Right ventricle myocardium inferior (tissue), 1 donor: ENCODE results near the gene ESR2. TPM values are rescaled to one million over a fixed set of nuclear protein-coding genes. Genes with fewer than 3 reads are reported as not detected.
A peak's percentile ranks its signal among the peaks of the same experiment; 100 is the strongest.

ENCODE experiments used
- ATAC-seq: fragments of 200-7000 bp; cut with Tn5 transposase; one replicate; pipeline ENCODE4 v1.9.1; 2020; ENCODE audit warnings: mild to moderate bottlenecking, moderate library complexity
- DNase-seq: peaks from one replicate; pipeline ENCODE4 v3.0.0; 2021; ENCODE audit errors: missing footprints
- intact Hi-C: fragments of 100-400 bp; cut with DNase I; formaldehyde crosslinking; loops from one replicate; pipeline ENCODE4 v1.11.0; 2022
- total RNA-seq: library from RNA; stranded (reverse); fragmentation: NEBNext Ultra II Directional; extraction: Animal tissue kit (Norgen Biotek cat#: 25700); gene quantifications from one replicate; pipeline ENCODE4 v1.2.1, GENCODE V29; 2021
- donor health status: DM: no; HTN: yes; CAD: no; lungs with severe emphysema.

ESR2 gene
- total RNA-seq, 1 donor from 2014 or later: 0.78 TPM

DNA sequence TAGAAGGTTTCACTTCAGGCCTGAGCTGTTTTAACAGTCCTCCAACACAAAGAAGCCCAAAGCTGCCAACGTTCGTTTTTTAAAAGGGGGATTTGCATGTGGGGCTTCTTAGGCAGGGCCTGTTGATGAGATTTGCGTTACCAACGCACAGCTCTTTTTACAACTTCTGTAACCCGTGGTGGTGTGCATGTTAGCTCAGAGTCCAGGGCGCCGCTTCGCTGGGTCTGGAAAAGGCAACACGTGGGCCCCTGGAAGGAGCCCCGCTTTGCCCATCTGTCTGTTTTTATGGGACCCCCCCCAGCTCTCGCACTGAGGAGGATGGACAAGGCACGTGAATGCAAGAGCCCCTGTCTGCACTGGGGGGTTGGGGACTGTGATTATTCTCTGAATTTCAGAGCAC is 84.0 kb downstream of the ESR2 start:
- ATAC-seq: no peak
- intact Hi-C loops: no loop called here
- no peak for DNase-seq

GRCh38 chr14:64209444-64210131 is 84.6 kb downstream of the ESR2 start:
- ATAC-seq (peak; percentile 79), DNase-seq (peak; percentile 79)
- intact Hi-C loops: no loop called here

DNA sequence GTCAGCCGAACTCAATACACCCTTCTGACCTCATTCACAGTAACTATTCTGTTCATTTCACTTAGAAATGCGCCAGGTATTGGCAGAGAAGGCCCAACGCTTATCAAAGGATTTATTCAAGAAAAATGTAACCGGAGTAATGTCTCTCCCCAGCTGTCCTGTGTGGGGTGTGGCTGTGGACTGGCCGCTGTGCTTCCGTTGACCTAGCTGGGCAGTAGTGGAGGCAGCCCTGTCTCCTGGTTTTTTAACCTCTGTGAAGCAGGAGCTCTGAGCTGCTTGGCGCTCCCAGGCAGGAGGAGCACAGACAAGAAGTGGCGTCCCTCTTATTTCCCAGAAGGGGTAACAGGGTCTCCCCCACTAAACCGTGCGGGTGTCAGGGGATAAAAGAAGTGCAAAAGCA is 85.2 kb downstream of the ESR2 start:
- intact Hi-C loops: no loop called here
- DNase-seq (no peak), ATAC-seq (peak; percentile 36)

DNA sequence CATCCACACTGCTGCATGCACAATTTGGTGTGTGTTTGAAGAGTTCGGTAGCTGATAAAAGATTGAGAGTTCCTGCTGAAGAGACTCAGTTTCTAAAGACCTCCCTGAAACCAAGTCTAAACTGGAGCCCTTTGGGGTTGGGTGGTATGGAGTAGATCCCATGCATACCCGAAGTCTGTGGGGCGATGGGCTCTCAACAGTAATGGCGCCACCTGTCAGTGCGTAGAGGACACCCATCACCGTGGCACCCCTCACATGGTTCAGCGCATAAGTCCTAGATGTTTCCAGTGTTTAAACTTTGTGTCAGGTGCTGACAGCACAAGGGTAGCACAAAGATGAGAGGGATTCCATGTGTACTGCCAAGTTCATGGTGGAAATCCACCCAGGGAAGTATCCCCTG is 85.9 kb downstream of the ESR2 start:
- ATAC-seq (no peak), DNase-seq (no peak)
- intact Hi-C loops: no loop called here

GRCh38 chr14:64203366-64204006 is 90.7 kb downstream of the ESR2 start:
- DNase-seq (no peak), ATAC-seq (no peak)
- intact Hi-C loops: no loop called here

DNA sequence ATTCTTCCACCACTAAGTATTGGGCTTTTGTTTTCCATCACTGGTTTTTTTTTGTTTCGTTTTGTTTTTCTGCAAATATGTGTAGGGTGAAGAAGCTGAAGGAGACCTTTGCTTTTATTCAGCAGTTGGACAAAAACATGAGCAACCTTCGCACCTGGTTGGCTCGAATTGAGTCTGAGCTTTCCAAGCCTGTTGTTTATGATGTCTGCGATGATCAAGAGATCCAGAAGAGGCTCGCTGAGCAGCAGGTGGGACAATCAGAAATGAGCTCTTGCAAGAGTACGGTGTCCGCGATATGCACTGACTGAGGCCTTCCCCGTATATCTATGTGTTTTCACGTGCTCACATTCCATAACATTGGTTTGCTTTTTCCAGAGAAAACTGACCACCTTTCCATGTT is 91.5 kb downstream of the ESR2 start:
- no peak for DNase-seq
- ATAC-seq: no peak
- intact Hi-C loops: no loop called here

- intact Hi-C loops: no loop called here
- ATAC-seq (no peak), DNase-seq (no peak)
Measured at GRCh38 chr14:64201921-64202545, 92.1 kb downstream of the ESR2 start.

DNA sequence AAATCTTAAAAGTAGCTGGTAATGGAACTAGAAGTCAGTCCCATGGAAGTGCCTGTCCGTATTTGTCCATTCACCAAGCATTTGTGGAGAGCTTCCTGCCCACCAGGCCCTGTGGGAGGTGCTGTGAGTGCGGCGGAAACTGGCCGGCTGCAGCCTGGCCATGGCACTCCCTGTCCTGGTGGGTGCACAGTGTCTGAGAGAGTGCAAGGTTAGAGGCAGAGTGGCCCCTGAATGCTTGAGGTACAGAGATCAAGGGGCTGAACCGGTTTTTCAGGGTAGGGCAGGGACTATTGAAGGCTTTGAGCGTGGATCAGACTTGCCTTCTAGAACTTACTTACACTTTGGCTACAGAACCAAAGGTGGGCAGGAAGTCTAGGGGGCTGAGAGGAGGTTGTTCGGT is 92.9 kb downstream of the ESR2 start:
- ATAC-seq (no peak), DNase-seq (no peak)
- intact Hi-C loops: no loop called here

DNA sequence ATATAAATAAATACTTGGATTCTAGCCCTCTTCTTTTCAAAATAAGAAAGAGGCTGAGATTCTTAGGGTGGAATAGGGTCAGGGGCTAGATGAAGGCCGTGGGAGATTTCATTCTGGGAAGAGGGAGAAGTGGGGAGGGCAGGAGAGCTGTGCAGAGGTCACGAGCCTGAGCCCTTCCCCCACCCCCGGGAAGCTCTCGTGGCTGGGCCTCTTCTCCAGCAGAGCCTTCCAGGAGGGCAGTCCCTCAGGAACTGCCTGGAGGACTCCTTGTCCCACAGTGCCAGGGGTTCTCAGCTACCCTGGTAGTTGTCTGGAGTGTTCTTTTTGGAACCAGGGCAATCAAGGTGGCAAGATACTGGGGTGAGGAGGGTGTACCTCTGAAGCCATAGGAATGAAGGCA is 94.0 kb downstream of the ESR2 start:
- ATAC-seq: peak; percentile 74
- intact Hi-C loops: no loop called here
- DNase-seq: no peak

DNA sequence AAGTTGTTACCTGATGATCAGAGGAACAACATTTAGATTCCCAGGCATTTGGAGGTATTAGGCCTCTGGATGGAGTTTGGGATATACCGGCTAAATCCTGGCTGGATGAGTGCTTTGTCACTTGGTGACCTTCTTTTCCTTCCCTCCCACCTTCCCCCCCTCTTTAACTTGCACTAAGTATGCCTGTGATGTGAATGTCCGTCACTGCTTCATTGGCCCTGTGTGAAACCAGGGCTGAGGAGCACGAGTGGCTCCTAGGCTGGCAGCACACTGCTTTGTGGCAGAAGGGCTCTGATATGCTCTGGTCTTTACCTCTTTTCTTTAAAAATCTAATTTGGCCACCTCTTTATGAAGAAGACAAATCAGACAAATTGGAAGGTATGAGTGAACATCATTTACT is 95.7 kb downstream of the ESR2 start:
- ATAC-seq (no peak), DNase-seq (no peak)
- intact Hi-C loops: no loop called here

DNA sequence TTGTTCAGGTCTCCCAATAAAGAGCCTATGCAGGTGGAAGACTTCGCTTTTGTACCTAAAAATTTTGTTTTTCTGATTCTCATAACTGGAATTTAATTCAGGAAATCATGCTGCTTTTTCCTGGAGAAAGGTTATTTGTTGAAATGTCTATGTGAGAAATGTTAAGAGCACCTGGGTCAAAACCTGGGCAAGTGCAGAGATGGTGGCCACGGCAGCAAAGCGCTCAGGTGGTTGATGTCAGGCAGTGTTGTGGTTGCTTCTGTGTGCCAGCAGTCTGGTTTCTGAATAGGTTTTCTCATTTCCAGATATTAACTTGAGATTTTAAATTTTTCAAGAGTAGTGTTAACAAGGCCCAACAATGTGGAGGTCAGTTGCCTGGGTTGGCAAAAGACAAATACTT is 96.2 kb downstream of the ESR2 start:
- ATAC-seq: no peak
- intact Hi-C loops: loop anchor here (1.0 kb wide), 1 partner anchor 22 kb away; no protein-coding TSS in a partner anchor
- DNase-seq: no peak

GRCh38 chr14:64196814-64197411 is 97.3 kb downstream of the ESR2 start:
- no peak for DNase-seq
- ATAC-seq: peak; percentile 77
- intact Hi-C loops: loop anchor here (1.0 kb wide), 1 partner anchor 23 kb away; no protein-coding TSS in a partner anchor

DNA sequence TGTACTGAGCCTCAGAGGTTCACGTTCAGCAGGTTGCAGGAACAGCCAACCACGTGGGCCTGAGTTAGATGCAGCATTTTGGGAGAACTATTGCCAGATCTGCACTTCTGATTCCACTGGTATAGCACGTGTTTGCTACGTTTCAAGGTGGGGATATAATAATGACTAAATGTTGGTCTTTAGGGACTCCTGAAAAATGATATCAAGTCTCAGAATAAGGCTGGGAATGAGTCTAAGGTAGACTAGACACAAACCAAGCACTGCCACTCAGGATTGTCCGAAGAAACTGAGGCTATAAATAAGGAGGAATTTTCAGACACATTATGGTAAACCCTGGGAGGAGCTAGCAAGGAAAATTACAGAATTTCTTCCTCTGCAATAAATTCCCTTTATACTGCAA is 98.1 kb downstream of the ESR2 start:
- DNase-seq (no peak), ATAC-seq (no peak)
- intact Hi-C loops: no loop called here

- ATAC-seq: no peak
- no peak for DNase-seq
- intact Hi-C loops: no loop called here
Measured at GRCh38 chr14:64195199-64195598, 99.0 kb downstream of the ESR2 start.

DNA sequence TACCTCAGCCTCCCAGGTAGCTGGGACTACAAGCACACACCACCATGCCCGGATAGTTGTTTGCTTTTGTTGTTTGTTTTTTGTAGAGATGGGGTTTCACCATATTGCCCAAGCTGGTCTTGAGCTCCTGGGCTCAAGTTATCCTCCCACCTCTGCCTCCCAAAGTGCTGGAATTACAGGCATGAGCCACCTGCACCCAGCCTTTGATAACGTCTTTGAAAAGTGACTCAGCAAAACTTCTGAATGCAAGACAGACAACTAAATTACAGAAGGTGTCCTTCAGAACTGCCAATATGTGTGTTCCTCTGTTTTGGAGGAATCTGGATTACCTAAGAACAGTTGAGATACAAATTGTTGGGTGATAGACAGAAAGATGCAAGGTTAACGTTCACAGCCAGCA is 99.8 kb downstream of the ESR2 start:
- intact Hi-C loops: no loop called here
- DNase-seq (no peak), ATAC-seq (no peak)

- ATAC-seq (peak; percentile 83), DNase-seq (no peak)
- intact Hi-C loops: no loop called here
Measured at GRCh38 chr14:64193821-64194220, 100.3 kb downstream of the ESR2 start.

- DNase-seq (no peak), ATAC-seq (no peak)
- intact Hi-C loops: no loop called here
Measured at GRCh38 chr14:64191756-64192155, 102.4 kb downstream of the ESR2 start.

DNA sequence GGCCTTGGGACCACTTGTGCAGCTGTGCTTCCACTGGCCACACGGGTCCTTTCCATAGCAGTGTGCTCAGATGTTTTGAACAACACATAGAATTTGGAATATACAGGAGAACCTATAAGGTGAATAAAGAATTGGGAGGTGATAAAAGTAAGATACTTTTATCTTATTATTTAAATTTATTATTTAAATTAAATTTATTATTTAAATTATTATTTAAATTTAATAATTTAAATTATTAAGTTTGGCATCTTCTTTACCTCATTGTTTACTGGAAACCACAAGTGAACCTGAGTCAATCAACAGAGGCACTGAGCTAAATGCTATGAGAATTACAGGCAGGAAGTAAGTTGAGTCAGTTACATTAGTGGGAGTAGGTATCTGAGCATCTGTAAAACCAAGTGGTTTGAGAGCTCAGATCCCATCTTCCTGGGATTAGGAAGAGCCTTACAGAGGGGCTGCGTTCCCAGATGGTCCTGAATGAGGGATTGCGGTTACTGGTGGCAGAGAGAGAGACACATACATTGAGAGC is 103.1 kb downstream of the ESR2 start:
- intact Hi-C loops: no loop called here
- ATAC-seq: no peak
- no peak for DNase-seq

DNA sequence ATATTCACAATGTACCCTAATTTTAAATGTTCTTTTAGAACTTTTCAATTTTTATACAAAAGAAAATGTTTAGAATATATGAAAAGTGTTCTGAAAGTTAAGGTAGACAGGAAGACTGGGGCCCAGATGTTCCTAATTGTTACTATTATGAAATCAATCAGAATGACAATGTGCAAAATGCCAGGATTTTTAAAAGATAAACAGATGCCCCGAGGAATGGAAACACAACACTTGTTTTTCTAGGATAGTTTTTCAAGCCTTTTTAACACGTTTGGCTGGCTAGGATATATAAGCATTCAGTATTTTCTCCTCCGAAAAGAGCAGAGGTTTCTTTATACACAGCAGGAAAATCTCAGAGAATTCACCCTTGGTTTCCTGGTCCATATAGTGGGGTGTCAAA is 106.8 kb downstream of the ESR2 start:
- no peak for DNase-seq
- intact Hi-C loops: no loop called here
- no peak for ATAC-seq
